ENCODE data around the gene CEP104.

The CEP104 gene

GRCh38 chr1:3772715-3773571, 84.1 kb downstream of the CEP104 start, which contains the start of gene SMIM1:
Gene SMIM1, plus strand, starts transcription at chr1:3772749. Its CDS starts 2,625 bp downstream, at chr1:3775374.
- no peak for TF ChIP-seq CTCF (IDR thresholded peaks at IDR 0.05; ENCODE audit: low read depth, low read length)
- DNase-seq (ENCODE audit: low read depth in 2 of 2) = no peak
- H3K4me3 ChIP-seq (replicated peaks in 1 of 2; ENCODE audit: low read depth in 2 of 2, low read length in 2 of 2) = peak within 1 kb of the TSS; percentile 51 to 52

GRCh38 chr1:3772027-3772714, 84.8 kb downstream of the CEP104 start:
- DNase-seq (ENCODE audit: low read depth in 2 of 2) = peak; percentile 58 to 88
- peak overlapping the region; percentile 51 to 52 for H3K4me3 ChIP-seq (replicated peaks in 1 of 2; ENCODE audit: low read depth in 2 of 2, low read length in 2 of 2)
- TF ChIP-seq CTCF (IDR thresholded peaks at IDR 0.05; ENCODE audit: low read depth, low read length) = no peak

- no peak for TF ChIP-seq CTCF (IDR thresholded peaks at IDR 0.05; ENCODE audit: low read depth, low read length)
- H3K4me3 ChIP-seq (replicated peaks in 1 of 2; ENCODE audit: low read depth in 2 of 2, low read length in 2 of 2) = peak overlapping the region; percentile 51 to 52
- DNase-seq (ENCODE audit: low read depth in 2 of 2) = no peak
Observed at GRCh38 chr1:3771108-3772026, 85.6 kb downstream of the CEP104 start.

GRCh38 chr1:3770047-3770765, 86.8 kb downstream of the CEP104 start:
- TF ChIP-seq CTCF (IDR thresholded peaks at IDR 0.05; ENCODE audit: low read depth, low read length) = no peak
- no peak overlapping the region for H3K4me3 ChIP-seq (replicated peaks in 1 of 2; ENCODE audit: low read depth in 2 of 2, low read length in 2 of 2)
- DNase-seq (ENCODE audit: low read depth in 2 of 2) = no peak

- H3K4me3 ChIP-seq (replicated peaks in 1 of 2; ENCODE audit: low read depth in 2 of 2, low read length in 2 of 2) = no peak overlapping the region
- no peak for DNase-seq (ENCODE audit: low read depth in 2 of 2)
- no peak for TF ChIP-seq CTCF (IDR thresholded peaks at IDR 0.05; ENCODE audit: low read depth, low read length)
Observed at GRCh38 chr1:3768811-3769390, 88.1 kb downstream of the CEP104 start.

All from cardiac fibroblast (primary cell).